ENCODE results near the gene VCL.

DNA sequence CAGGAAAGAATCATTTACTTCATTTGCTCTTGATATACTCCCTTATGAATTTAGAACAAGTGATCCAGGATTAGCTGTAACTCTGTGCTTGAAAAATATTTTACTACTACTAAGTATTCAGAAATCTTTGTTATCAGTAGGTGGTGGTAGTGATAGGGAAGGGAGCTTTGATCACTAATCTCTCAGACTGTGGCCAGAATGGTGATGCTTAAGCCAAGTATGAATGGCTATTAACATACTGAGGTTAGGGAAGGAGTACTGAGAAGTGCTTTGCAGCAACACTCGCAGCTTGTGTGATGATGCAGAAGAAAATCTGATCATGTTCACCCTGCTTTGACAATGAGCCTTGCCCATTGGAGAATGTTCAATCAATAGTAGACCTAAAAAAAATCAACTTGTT lies 123.5 kb downstream of the VCL start:
- TF ChIP-seq, protein P1, sequence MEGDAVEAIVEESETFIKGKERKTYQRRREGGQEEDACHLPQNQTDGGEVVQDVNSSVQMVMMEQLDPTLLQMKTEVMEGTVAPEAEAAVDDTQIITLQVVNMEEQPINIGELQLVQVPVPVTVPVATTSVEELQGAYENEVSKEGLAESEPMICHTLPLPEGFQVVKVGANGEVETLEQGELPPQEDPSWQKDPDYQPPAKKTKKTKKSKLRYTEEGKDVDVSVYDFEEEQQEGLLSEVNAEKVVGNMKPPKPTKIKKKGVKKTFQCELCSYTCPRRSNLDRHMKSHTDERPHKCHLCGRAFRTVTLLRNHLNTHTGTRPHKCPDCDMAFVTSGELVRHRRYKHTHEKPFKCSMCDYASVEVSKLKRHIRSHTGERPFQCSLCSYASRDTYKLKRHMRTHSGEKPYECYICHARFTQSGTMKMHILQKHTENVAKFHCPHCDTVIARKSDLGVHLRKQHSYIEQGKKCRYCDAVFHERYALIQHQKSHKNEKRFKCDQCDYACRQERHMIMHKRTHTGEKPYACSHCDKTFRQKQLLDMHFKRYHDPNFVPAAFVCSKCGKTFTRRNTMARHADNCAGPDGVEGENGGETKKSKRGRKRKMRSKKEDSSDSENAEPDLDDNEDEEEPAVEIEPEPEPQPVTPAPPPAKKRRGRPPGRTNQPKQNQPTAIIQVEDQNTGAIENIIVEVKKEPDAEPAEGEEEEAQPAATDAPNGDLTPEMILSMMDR (IDR thresholded peaks at IDR 0.05), result no peak
- no peak for TF ChIP-seq EP300 (IDR thresholded peaks at IDR 0.05; ENCODE audit: low read depth)

Data from transverse colon (tissue), 3 donors.